WI38 (cell line): ENCODE data around the gene ME3.

ENCODE experiments used
- H3K4me3 ChIP-seq: 2 replicates; pipeline ENCODE4 v1.5.1; 2011; ENCODE audit warnings: low read depth, mild to moderate bottlenecking, control low read depth, low read length
- TF ChIP-seq, protein P1 (sequence below): IDR thresholded peaks from 2 replicates; pipeline ENCODE4 v1.5.1; 2012; ENCODE audit warnings: low read depth, mild to moderate bottlenecking, control low read depth, low read length

The ME3 gene

DNA sequence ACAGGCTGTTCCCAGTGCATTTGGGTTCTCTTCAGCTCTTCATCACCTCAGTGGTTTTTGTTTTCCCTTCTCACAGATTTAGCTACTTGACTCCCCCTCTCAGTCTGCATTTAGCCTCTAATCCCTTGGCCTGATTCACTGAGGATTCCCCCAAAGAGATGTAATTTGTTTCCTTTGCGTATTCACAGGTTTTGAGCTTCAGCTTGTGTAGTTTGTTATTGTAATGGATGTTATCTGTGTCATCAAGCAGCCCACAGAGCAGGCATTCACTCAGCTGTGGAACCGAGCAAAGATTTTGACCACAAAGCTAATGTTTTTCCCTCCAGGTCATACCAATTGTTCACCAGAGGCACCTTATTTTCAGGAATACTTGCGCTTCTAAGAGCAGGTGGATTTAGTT is 6.4 kb upstream of the ME3 start:
- TF ChIP-seq, protein P1, sequence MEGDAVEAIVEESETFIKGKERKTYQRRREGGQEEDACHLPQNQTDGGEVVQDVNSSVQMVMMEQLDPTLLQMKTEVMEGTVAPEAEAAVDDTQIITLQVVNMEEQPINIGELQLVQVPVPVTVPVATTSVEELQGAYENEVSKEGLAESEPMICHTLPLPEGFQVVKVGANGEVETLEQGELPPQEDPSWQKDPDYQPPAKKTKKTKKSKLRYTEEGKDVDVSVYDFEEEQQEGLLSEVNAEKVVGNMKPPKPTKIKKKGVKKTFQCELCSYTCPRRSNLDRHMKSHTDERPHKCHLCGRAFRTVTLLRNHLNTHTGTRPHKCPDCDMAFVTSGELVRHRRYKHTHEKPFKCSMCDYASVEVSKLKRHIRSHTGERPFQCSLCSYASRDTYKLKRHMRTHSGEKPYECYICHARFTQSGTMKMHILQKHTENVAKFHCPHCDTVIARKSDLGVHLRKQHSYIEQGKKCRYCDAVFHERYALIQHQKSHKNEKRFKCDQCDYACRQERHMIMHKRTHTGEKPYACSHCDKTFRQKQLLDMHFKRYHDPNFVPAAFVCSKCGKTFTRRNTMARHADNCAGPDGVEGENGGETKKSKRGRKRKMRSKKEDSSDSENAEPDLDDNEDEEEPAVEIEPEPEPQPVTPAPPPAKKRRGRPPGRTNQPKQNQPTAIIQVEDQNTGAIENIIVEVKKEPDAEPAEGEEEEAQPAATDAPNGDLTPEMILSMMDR: no peak
- no peak overlapping the region for H3K4me3 ChIP-seq

DNA sequence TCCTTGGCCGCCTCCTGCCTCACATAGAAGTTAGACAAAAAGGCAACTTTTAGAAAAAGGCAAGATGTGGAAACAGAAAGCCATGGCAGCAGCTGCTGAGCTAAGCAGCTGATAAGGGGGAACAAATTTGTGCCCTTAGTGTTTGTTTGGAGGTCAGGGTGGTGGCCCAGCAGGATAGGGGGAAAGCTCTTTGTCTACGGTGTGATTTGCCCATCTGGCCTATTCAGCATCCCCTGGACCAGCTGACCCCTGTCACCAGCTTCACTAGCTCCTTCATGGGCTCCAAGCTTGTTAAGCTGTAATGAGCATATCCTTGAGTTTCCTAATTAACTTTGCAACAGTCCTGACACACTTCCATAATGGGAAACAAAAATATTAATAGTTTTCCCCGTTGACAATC is 5.9 kb upstream of the ME3 start:
- no peak overlapping the region for H3K4me3 ChIP-seq
- TF ChIP-seq, protein P1: no peak

DNA sequence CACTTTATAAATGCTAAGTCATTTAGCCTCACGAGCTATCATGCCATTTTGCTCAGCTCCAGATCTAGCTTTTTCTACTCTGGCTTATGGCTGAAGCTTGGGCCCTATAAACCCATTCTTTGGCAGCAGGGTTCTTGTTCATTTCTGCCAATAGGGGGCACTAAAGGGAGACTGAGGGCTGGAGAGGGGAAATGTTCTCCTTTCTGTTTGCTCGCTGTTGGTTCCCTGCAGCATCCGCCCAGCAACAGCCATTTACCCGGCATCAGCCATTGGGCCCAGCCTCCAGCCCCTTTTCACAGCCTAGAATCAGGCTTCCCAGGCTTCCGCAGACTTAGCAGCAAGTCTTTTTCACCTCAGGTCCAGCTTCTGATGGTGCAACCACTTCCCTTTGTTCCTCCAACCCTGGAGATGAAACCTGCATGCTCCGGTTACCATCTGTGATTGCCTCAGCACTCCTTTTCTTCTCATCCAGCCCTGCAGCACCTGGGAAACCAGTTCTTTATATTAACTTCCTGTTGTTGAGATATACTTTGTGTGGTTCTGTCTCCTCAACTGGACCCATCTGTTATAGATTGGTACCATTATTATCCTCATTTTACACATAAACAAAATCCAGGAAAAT is 4.2 kb upstream of the ME3 start:
- TF ChIP-seq, protein P1: no peak
- H3K4me3 ChIP-seq: no peak overlapping the region

DNA sequence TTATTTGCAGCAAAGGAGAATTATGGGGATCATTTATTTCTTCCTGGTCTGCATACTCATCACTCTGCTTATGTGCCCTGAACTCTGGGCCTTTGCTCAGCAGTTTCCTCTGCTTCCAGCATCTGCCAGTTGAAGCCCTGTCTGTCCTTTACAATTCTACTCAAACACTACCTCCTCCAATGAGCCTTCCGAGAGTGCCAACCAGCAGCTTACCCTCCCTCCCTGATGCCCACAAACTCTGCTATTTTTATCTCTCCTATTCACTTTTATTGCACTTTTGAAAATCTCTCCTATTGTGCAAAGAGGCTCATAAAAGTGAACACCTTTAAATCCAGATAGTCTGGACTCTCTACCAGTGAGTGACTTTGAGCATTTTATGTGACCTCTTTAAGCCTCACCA is 3.6 kb upstream of the ME3 start:
- TF ChIP-seq, protein P1: no peak
- no peak overlapping the region for H3K4me3 ChIP-seq

DNA sequence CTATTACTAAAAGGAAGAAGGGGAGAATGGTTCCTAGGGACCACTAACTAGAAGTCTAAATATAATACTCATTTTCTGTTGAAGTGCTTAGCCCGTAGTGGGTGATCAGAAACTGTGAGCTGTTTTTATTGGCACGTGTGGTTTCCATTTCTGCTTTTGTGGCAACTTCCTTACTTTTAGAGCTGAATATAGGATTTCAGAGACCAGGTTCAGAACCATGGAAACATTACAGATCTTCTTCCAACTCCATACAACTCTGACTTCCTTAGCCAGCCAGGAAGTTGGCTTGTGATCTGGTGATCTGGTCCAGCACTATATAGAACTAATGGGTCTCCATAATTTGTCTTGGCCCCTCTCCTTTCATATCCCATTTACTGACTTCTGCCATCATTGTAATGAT is 2.6 kb upstream of the ME3 start:
- H3K4me3 ChIP-seq: no peak overlapping the region
- TF ChIP-seq, protein P1: no peak

DNA sequence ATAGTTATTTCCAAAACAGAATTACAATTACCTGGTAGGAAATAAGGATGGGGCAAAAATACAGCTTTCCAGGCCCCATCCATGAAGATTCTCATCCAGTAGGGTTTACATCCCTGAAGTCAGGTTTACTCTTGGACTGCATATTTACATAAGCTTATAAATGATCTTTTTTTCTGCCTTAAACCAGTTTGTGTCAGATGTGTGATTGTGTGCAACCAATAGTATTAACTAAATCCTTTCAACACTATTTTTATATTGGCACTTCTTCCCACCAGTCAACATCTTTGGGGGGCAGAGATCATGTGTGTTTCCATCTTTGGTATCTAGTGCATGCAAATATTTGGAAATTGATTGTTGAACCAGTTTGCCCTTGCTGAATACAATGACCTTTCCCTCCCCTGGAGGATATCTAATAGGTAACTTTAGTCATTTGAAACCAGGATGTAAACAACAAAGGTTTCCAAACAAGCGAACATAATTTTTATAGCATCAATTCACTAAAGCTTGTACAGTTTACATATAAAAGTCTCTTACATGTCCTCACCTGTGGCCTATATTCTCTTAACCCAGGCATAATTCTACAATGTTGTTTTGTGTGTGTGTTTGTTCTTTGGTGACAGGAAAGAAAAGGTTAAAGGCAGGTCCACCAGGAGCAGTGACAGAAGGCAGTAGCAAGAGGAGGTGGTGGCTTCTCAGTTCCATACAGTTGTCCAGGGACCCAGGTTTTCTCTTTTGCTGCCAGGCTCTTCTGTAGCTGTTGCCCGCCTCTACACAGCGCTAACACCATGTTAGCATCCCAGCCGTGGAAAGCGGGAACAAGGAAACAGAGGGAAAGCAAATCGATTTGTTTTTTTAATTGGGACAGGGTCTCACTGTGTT is 1.7 kb upstream of the ME3 start:
- TF ChIP-seq, protein P1: no peak
- no peak overlapping the region for H3K4me3 ChIP-seq
